Measurements from ENCODE around the gene ITLN1. TPM values are rescaled to one million over a fixed set of nuclear protein-coding genes. Genes with fewer than 3 reads are reported as not detected.

ITLN1 gene
- not detected in 2 replicates for total RNA-seq

DNA sequence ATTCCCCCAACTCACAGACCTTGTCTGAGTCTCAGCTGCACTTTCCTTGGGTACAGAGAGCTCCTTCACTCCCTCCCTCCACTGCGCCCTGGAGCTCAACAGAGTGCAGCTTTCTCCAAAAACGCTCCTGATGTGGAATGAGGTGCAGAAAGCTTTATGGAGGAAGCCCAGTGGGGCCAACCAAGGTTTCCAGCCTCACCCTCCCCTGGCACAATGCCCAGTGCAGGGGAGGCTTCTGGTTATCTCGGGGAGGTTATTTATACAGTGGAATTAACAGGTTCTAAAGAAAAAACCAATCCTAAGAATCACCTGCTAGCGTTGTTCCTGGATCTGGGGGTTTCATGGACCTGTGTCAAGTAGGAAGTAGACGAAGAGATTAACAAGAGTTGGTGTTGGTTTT lies at the start of gene ITLN1:
ITLN1 (minus strand) TSS at position 139 of the 400 bp plus-strand sequence. CDS start 303 bp downstream, outside the sequence.

DNA sequence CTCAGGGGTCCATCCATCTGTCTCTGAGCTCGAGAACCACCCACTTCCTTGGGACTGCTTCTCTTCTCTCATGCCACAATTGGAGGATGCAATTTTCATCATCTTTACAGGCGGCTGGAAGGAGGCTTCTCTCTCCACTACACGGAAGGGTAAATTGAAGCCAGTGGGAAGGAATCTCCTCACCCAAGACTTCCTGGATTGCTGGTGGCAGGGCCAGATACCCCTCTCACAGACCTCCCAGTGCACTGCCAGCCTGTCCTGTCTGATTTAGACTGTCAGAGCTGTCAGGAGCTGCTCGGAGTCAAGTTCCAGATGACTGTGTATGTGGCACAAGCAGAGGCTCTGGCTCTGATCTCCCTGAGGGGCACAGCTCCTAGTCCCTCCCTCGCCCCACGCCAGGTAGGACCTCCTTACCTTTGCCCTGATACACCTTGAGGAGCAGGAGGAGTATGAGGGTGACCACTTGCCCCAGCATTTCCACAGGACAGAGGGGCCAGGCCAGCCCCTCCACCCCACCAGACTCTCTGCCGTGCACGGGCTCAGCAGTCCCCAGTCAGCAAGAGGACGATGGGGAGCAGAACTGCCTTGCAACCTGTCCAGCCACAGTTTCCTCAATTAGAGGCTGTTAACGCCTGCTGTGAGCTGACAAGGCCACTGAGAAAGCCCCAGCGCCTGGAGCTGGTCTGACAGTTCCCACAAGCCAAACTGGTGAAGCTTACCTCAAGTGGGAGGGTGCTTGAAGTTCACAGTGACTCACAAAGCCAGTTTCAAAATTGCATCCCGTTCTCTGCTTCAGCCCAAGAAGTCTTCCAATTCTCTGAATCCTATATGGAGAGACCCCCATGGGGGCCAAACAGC lies 22.5 kb downstream of the ITLN1 start, which contains the start of gene CD244:
CD244 (minus strand) TSS at position 685 of the 858 bp plus-strand sequence; CDS start at position 475, 210 bp downstream.

Other genes with a start within 250 kb of the ITLN1 start
- not detected in 2 replicates for gene SLAMF1, start 238.1 kb downstream of the ITLN1 start, total RNA-seq
- gene CD48, start 173.4 kb downstream of the ITLN1 start, total RNA-seq, result under 0.01 TPM in 1 of 2 replicates, not detected in the other
- gene SLAMF7, start 145.9 kb downstream of the ITLN1 start, total RNA-seq, result under 0.01 TPM in 1 of 2 replicates, not detected in the other
- gene LY9, start 89.0 kb downstream of the ITLN1 start, total RNA-seq, result not detected in 2 replicates
- not detected in 2 replicates for gene CD244, start 22.3 kb downstream of the ITLN1 start, total RNA-seq
- gene ITLN2, start 69.6 kb upstream of the ITLN1 start, total RNA-seq, result not detected in 2 replicates
- gene F11R, start 136.0 kb upstream of the ITLN1 start, total RNA-seq, result 2.2 and 2.7 TPM in 2 replicates
- 3.4 and 9.1 TPM in 2 replicates for gene TSTD1, start 153.8 kb upstream of the ITLN1 start, total RNA-seq
- gene USF1, start 160.8 kb upstream of the ITLN1 start, total RNA-seq, result 66.7 and 87.2 TPM in 2 replicates
- gene ARHGAP30, start 184.7 kb upstream of the ITLN1 start, total RNA-seq, result not detected in 2 replicates
- gene NECTIN4, start 204.4 kb upstream of the ITLN1 start, total RNA-seq, result 0.11 and 0.25 TPM in 2 replicates
- gene KLHDC9, start 213.2 kb upstream of the ITLN1 start, total RNA-seq, result 1.3 and 1.6 TPM in 2 replicates
- gene PFDN2, start 232.9 kb upstream of the ITLN1 start, total RNA-seq, result 74.6 and 114 TPM in 2 replicates
- gene NIT1, start 232.9 kb upstream of the ITLN1 start, total RNA-seq, result 21.8 and 25.6 TPM in 2 replicates
- gene DEDD, start 247.5 kb upstream of the ITLN1 start, total RNA-seq, result 21.1 and 28.7 TPM in 2 replicates